ENCODE results near the gene PIAS4. TPM values are rescaled to one million over a fixed set of nuclear protein-coding genes. Genes with fewer than 3 reads are reported as not detected.

PIAS4 gene
- total and polyA plus RNA-seq, 2 of the 13 experiments (the other 11 are each of a cell fraction or from before 2014, with no cell fraction given): 9.0 to 20.1 TPM

GRCh38 chr19:4077800-4078684 is 70.5 kb downstream of the PIAS4 start (continued):
- TF ChIP-seq CERS6 (CRISPR knock-in tag; IDR thresholded peaks at IDR 0.05): no peak
- TF ChIP-seq GZF1 (CRISPR knock-in tag; IDR thresholded peaks at IDR 0.05): no peak
- TF ChIP-seq ZNF746 (CRISPR knock-in tag; IDR thresholded peaks at IDR 0.05): no peak
- no peak for TF ChIP-seq LCORL (IDR thresholded peaks at IDR 0.05)
- TF ChIP-seq LCORL (CRISPR knock-in tag; IDR thresholded peaks at IDR 0.05): no peak
- TF ChIP-seq ZBTB34 (CRISPR knock-in tag; IDR thresholded peaks at IDR 0.05): no peak
- TF ChIP-seq ZNF335 (CRISPR knock-in tag; IDR thresholded peaks at IDR 0.05): no peak
- no peak for TF ChIP-seq SMARCC2 (IDR thresholded peaks at IDR 0.05)
- TF ChIP-seq TAF1 (CRISPR knock-in tag; IDR thresholded peaks at IDR 0.05): peak; percentile 22; the same call in 1 of the 2 replicates
- TF ChIP-seq PRPF4 (IDR thresholded peaks at IDR 0.05; ENCODE audit: low read depth, low read length, poor library complexity, severe bottlenecking): peak; percentile 53
- TF ChIP-seq, protein P1, sequence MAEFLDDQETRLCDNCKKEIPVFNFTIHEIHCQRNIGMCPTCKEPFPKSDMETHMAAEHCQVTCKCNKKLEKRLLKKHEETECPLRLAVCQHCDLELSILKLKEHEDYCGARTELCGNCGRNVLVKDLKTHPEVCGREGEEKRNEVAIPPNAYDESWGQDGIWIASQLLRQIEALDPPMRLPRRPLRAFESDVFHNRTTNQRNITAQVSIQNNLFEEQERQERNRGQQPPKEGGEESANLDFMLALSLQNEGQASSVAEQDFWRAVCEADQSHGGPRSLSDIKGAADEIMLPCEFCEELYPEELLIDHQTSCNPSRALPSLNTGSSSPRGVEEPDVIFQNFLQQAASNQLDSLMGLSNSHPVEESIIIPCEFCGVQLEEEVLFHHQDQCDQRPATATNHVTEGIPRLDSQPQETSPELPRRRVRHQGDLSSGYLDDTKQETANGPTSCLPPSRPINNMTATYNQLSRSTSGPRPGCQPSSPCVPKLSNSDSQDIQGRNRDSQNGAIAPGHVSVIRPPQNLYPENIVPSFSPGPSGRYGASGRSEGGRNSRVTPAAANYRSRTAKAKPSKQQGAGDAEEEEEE (CRISPR knock-in tag; IDR thresholded peaks at IDR 0.05; ENCODE audit: borderline replicate concordance): no peak
- TF ChIP-seq CHCHD3 (CRISPR knock-in tag; IDR thresholded peaks at IDR 0.05): no peak
- TF ChIP-seq ZSCAN9 (CRISPR knock-in tag; IDR thresholded peaks at IDR 0.05; ENCODE audit: borderline replicate concordance): no peak
- 0 out of 2 replicates have a peak, but pooled peaks have one; percentile 29 for TF ChIP-seq ZNF263 (CRISPR knock-in tag; IDR thresholded peaks at IDR 0.05)
- TF ChIP-seq KLF15 (CRISPR knock-in tag; IDR thresholded peaks at IDR 0.05; ENCODE audit: borderline replicate concordance): no peak
- no peak for TF ChIP-seq ZEB1 (IDR thresholded peaks at IDR 0.05; ENCODE audit: insufficient replicate concordance, low read depth)
- no peak for TF ChIP-seq ZNF44 (CRISPR knock-in tag; IDR thresholded peaks at IDR 0.05)
- no peak for TF ChIP-seq ZNF879 (CRISPR knock-in tag; IDR thresholded peaks at IDR 0.05)
- TF ChIP-seq PHF5A (CRISPR knock-in tag; IDR thresholded peaks at IDR 0.05; ENCODE audit: low read depth, unreplicated experiment): no peak
- TF ChIP-seq NFE2 (CRISPR knock-in tag; IDR thresholded peaks at IDR 0.05): no peak
- 0 out of 2 replicates have a peak, but pooled peaks have one; percentile 24 for TF ChIP-seq NCOA2 (CRISPR knock-in tag; IDR thresholded peaks at IDR 0.05)
- no peak for TF ChIP-seq JUN (CRISPR knock-in tag; IDR thresholded peaks at IDR 0.05)

Data from HepG2 (cell line).